Stomach smooth muscle (tissue), 2 donors: Measurements from ENCODE around the gene IVNS1ABP.
"Not testable (repeated sequence)": the region's sequence is repeated elsewhere in the genome, so short reads cannot be mapped to it uniquely, and the experiment has no call there.

Source experiments
- H3K27ac ChIP-seq: one replicate; pipeline ENCODE4 v1.7.0; 2013; ENCODE audit warnings: mild to moderate bottlenecking, low read length, inconsistent platforms
- H3K27me3 ChIP-seq, 2 donors: one replicate each; pipeline ENCODE4 v1.7.0; 2013; ENCODE audit warnings: low read length in 2 of 2; ENCODE audit not compliant: insufficient read depth in 2 of 2, control insufficient read depth in 1 of 2
- H3K36me3 ChIP-seq, 2 donors: one replicate each; pipeline ENCODE4 v1.7.0; 2013; ENCODE audit warnings: low read length in 2 of 2; ENCODE audit not compliant: control insufficient read depth in 2 of 2, insufficient read depth in 2 of 2
- H3K4me1 ChIP-seq: one replicate; pipeline ENCODE4 v1.7.0; 2013; ENCODE audit warnings: low read length; ENCODE audit not compliant: control insufficient read depth, insufficient read depth
- H3K4me3 ChIP-seq, 2 donors: one replicate each; pipeline ENCODE4 v1.7.0; 2013; ENCODE audit warnings: low read length in 2 of 2
- H3K9ac ChIP-seq, 2 donors: one replicate each; pipeline ENCODE4 v1.7.0; 2013; ENCODE audit warnings: low read length in 2 of 2, mild to moderate bottlenecking in 1 of 2
- H3K9me3 ChIP-seq, 2 donors: one replicate each; pipeline ENCODE4 v1.7.0; 2013; ENCODE audit warnings: low read length in 2 of 2; ENCODE audit not compliant: control insufficient read depth in 2 of 2
- donor health status: healthy.
- donor health status: Pancreatic carcinoma.

IVNS1ABP gene

DNA sequence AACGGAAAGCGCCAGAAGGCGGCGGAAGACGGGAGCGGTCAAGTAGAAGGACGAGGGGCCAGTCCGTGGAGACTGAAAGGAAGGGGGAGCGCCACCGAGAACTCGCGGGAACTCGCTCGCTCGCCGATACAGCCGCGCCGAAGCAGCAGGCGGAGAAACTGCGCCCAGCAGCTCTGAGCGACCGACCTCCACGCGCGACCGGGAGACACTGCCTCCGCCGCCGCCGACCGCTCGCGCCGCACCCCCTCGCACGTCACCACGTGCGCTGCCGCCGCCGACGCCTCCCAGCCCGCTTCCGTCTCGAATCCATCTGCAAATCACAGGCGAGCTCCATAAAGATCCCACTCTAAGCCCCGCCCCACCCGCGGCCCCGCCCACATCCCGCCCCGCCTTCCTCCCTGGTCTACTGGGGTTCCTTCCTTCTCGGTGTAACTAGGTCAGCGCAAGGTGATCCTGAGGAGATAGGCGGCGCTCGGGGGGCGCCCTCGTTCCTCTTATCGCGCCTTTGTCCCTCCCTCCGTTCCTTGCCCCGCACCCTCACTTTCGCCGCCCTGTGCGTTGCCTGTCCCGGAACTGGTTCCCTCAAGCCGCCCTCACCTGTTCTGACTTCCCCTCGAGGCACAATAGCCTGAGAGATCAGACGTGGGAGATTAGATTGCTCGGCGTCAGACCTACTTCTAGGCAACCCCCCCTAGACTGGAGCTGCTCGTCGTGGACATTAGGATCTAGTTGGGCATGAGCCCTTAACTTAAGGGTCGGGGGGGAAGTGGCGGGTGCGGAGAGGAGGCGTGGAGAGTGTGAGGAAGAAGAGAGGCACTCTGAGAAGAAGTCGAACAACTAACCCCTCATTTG lies at the start of gene IVNS1ABP:
Gene IVNS1ABP, minus strand, starts transcription at position 210 of the 852 bp plus-strand sequence. CDS start 7,750 bp downstream, outside the sequence.
- no peaks in the 10 kb centered on the region for H3K36me3 ChIP-seq
- peak within 1 kb of the TSS; percentile 83 to 86 for H3K9ac ChIP-seq
- no peaks in the 10 kb centered on the region for H3K27me3 ChIP-seq
- H3K9me3 ChIP-seq, result no peaks in the 10 kb centered on the region
- peaks cover 11% of the 10 kb centered on the region for H3K4me1 ChIP-seq
- peak within 1 kb of the TSS; percentile 92 to 95 for H3K4me3 ChIP-seq
- peak within 1 kb of the TSS; percentile 91 for H3K27ac ChIP-seq

GRCh38 chr1:185365951-185366350 lies 48.9 kb upstream of the IVNS1ABP start:
- no peak overlapping the region for H3K9ac ChIP-seq
- H3K4me3 ChIP-seq, result no peak overlapping the region
- H3K27ac ChIP-seq, result no peak overlapping the region
- H3K9me3 ChIP-seq, result no peaks in the 10 kb centered on the region
- no peaks in the 10 kb centered on the region for H3K27me3 ChIP-seq
- no peaks in the 10 kb centered on the region for H3K4me1 ChIP-seq
- no peaks in the 10 kb centered on the region for H3K36me3 ChIP-seq

GRCh38 chr1:185364528-185364927 lies 47.5 kb upstream of the IVNS1ABP start:
- H3K4me1 ChIP-seq, H3K9ac ChIP-seq, H3K36me3 ChIP-seq, H3K4me3 ChIP-seq, H3K9me3 ChIP-seq, H3K27me3 ChIP-seq, H3K27ac ChIP-seq: not testable (repeated sequence)

- H3K4me1 ChIP-seq, result no peaks in the 10 kb centered on the region
- no peak overlapping the region for H3K9ac ChIP-seq
- H3K36me3 ChIP-seq, result no peaks in the 10 kb centered on the region
- no peaks in the 10 kb centered on the region for H3K27me3 ChIP-seq
- H3K4me3 ChIP-seq, result no peak overlapping the region
- no peak overlapping the region for H3K27ac ChIP-seq
- H3K9me3 ChIP-seq, result no peaks in the 10 kb centered on the region
Measured at GRCh38 chr1:185363205-185363604, 46.2 kb upstream of the IVNS1ABP start.

- Histone ChIP-seq H3K4me1 (no peaks in the 10 kb centered on the region), H3K27me3 (no peaks in the 10 kb centered on the region), H3K9ac (no peak overlapping the region), H3K9me3 (no peaks in the 10 kb centered on the region), H3K4me3 (no peak overlapping the region), H3K36me3 (no peaks in the 10 kb centered on the region), H3K27ac (no peak overlapping the region)
Measured at GRCh38 chr1:185360714-185361113, 43.7 kb upstream of the IVNS1ABP start.

GRCh38 chr1:185358957-185359356 lies 41.9 kb upstream of the IVNS1ABP start:
- Histone ChIP-seq H3K27ac (no peak overlapping the region), H3K9ac (no peak overlapping the region), H3K36me3 (no peaks in the 10 kb centered on the region), H3K4me3 (no peak overlapping the region), H3K4me1 (no peaks in the 10 kb centered on the region), H3K27me3 (no peaks in the 10 kb centered on the region), H3K9me3 (no peaks in the 10 kb centered on the region)

DNA sequence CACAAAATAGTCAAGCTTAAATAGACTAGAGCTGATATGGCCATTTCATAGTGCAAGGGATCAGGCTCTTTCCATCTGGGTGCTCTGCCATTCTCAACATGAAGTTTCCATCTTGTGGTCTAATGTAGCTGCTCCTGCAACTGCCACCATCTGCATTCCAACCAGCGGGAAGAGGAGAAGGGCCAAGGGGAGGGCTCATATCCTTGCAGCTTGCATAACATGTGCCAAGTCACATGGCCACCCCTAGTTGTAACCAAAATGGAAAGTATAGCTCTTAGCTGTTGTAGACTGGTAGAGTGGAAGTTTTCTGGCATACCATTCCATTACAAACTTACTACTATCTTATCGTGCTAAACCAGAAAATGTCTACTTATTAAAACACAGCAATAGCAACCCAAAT lies 38.9 kb upstream of the IVNS1ABP start:
- no peaks in the 10 kb centered on the region for H3K4me1 ChIP-seq
- no peak overlapping the region for H3K9ac ChIP-seq
- H3K4me3 ChIP-seq, result no peak overlapping the region
- no peak overlapping the region for H3K27ac ChIP-seq
- H3K36me3 ChIP-seq, result no peaks in the 10 kb centered on the region
- no peaks in the 10 kb centered on the region for H3K27me3 ChIP-seq
- H3K9me3 ChIP-seq, result no peaks in the 10 kb centered on the region

GRCh38 chr1:185353124-185353523 lies 36.1 kb upstream of the IVNS1ABP start:
- Histone ChIP-seq H3K9ac (no peak overlapping the region), H3K36me3 (no peaks in the 10 kb centered on the region), H3K27ac (no peak overlapping the region), H3K9me3 (no peaks in the 10 kb centered on the region), H3K4me1 (no peaks in the 10 kb centered on the region), H3K27me3 (no peaks in the 10 kb centered on the region), H3K4me3 (no peak overlapping the region)

DNA sequence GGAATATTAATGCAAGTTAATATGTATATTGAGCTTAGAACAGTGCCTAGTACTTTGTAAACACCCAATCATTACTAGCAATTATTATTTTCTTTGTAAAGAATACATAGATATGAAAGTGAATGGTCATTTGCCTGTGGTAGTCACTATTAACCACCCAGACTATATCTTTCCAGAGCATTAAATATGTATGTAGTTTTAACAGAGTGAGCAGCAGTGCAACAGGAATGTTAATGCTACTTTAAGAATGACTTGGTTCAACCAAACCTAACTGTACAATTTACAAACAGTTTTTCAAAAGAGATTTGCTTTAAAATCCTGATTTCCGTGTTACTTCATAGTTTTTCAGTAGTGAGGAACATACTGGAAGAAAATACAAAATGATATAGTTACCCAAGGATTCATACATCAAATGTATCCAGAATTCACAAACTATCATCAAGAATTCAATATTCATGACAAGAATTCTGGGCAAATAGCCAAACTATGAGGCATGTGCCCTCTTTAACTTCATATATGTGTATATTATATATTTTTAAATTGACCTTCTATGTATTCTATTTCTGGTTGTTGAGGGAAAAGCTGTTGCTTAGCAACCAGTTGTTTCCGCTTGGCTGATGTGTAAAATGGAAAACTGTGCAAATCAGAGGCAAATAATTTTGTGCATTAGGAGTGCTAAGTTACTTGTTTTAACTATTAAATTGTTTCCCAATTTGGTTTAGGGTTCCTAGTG lies 34.9 kb upstream of the IVNS1ABP start:
- Histone ChIP-seq H3K27ac (no peak overlapping the region), H3K36me3 (no peaks in the 10 kb centered on the region), H3K9me3 (no peaks in the 10 kb centered on the region), H3K4me1 (no peaks in the 10 kb centered on the region), H3K27me3 (no peaks in the 10 kb centered on the region), H3K4me3 (no peak overlapping the region), H3K9ac (no peak overlapping the region)

GRCh38 chr1:185350027-185350442 lies 33.0 kb upstream of the IVNS1ABP start:
- no peak overlapping the region for H3K27ac ChIP-seq
- H3K4me1 ChIP-seq, result no peaks in the 10 kb centered on the region
- H3K9me3 ChIP-seq, result no peaks in the 10 kb centered on the region
- no peaks in the 10 kb centered on the region for H3K36me3 ChIP-seq
- no peaks in the 10 kb centered on the region for H3K27me3 ChIP-seq
- H3K4me3 ChIP-seq, result no peak overlapping the region
- H3K9ac ChIP-seq, result no peak overlapping the region

DNA sequence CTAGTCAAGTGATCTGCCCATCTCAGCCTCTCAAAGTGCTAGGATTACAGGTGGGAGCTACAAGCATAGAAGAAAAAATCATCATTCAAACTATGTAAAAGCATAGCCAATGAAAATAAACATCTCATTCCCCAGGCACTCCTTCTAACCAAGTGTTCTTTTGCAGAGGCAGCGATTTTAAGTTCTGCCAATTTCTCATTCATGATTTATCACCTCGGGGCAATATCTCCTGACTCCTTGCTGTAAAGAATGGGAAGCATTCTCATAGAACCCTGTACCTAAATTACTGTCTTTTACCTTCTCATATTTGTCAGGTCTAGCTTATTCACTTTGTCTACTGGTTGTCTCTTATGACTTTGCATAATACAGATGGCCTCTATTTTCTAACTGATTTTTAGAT lies 32.5 kb upstream of the IVNS1ABP start:
- Histone ChIP-seq H3K4me3 (no peak overlapping the region), H3K9me3 (no peaks in the 10 kb centered on the region), H3K27me3 (no peaks in the 10 kb centered on the region), H3K9ac (no peak overlapping the region), H3K27ac (no peak overlapping the region), H3K4me1 (no peaks in the 10 kb centered on the region), H3K36me3 (no peaks in the 10 kb centered on the region)
